ENCODE data around the gene C19orf85. TPM values are rescaled to one million over a fixed set of nuclear protein-coding genes. Genes with fewer than 3 reads are reported as not detected.
A peak's percentile ranks its signal among the peaks of the same experiment; 100 is the strongest.

Gene C19orf85
- total and polyA plus RNA-seq, 2 experiments from 2014 or later = 1.7 to 3.4 TPM

DNA sequence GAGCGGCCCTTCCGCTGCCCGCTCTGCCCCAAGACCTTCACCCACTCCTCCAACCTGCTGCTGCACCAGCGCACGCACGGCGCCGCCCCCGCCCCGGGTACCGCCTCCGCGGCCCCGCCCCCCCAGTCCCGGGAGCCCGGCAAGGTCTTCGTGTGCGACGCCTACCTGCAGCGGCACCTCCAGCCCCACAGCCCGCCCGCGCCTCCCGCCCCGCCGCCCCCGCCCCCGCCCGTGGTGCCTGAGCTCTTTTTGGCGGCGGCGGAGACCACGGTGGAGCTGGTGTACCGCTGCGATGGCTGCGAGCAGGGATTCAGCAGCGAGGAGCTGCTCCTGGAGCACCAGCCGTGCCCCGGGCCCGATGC, 17.2 kb upstream of the C19orf85 start:
- H3K36me3 Mint-ChIP-seq (ENCODE audit: low read depth) = peaks cover 9% of the 10 kb centered on the region; the same call in 2 of the 3 replicates
- peaks cover 14% of the 10 kb centered on the region for H3K27me3 Mint-ChIP-seq (ENCODE audit: insufficient read depth, low read depth, poor library complexity)
- no peaks in the 10 kb centered on the region for H3K36me3 ChIP-seq (ENCODE audit: insufficient read depth)
- peaks cover 3% of the 10 kb centered on the region; the same call in 2 of the 3 replicates for H3K9me3 Mint-ChIP-seq
- H2AFZ ChIP-seq = no peak overlapping the region
- peak overlapping the region; percentile 66; the same call in 1 of the 2 replicates for H3K4me2 ChIP-seq
- no peak overlapping the region for H3K27ac Mint-ChIP-seq
- peaks cover 33% of the 10 kb centered on the region for H3K4me1 Mint-ChIP-seq
- peaks cover 11% of the 10 kb centered on the region; the same call in 1 of the 2 replicates for H3K4me1 ChIP-seq (ENCODE audit: insufficient read depth)
- H3K27me3 ChIP-seq (ENCODE audit: insufficient read depth) = no peaks in the 10 kb centered on the region
- H3K4me3 Mint-ChIP-seq = peak overlapping the region; percentile 43; the same call in 2 of the 3 replicates
- TF ChIP-seq, protein P1, sequence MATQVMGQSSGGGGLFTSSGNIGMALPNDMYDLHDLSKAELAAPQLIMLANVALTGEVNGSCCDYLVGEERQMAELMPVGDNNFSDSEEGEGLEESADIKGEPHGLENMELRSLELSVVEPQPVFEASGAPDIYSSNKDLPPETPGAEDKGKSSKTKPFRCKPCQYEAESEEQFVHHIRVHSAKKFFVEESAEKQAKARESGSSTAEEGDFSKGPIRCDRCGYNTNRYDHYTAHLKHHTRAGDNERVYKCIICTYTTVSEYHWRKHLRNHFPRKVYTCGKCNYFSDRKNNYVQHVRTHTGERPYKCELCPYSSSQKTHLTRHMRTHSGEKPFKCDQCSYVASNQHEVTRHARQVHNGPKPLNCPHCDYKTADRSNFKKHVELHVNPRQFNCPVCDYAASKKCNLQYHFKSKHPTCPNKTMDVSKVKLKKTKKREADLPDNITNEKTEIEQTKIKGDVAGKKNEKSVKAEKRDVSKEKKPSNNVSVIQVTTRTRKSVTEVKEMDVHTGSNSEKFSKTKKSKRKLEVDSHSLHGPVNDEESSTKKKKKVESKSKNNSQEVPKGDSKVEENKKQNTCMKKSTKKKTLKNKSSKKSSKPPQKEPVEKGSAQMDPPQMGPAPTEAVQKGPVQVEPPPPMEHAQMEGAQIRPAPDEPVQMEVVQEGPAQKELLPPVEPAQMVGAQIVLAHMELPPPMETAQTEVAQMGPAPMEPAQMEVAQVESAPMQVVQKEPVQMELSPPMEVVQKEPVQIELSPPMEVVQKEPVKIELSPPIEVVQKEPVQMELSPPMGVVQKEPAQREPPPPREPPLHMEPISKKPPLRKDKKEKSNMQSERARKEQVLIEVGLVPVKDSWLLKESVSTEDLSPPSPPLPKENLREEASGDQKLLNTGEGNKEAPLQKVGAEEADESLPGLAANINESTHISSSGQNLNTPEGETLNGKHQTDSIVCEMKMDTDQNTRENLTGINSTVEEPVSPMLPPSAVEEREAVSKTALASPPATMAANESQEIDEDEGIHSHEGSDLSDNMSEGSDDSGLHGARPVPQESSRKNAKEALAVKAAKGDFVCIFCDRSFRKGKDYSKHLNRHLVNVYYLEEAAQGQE (IDR thresholded peaks at IDR 0.05; ENCODE audit: unreplicated experiment) = no peak
- no peak overlapping the region for H3K27ac ChIP-seq (ENCODE audit: low read depth)
- DNase-seq (ENCODE audit: low spot score) = no peak
- no peaks in the 10 kb centered on the region for H3K9me2 ChIP-seq (ENCODE audit: insufficient read depth)
- peaks cover 9% of the 10 kb centered on the region for H3K79me2 ChIP-seq (replicated peaks; ENCODE audit: insufficient read depth)
- H3K4me3 ChIP-seq = peak overlapping the region; percentile 44; the same call in 1 of the 2 replicates
- peak; percentile 18 for ATAC-seq
- H4K20me1 ChIP-seq (replicated peaks; ENCODE audit: insufficient read depth) = no peaks in the 10 kb centered on the region
- peaks cover 12% of the 10 kb centered on the region for H3F3A ChIP-seq (replicated peaks; ENCODE audit: low read depth)

DNA sequence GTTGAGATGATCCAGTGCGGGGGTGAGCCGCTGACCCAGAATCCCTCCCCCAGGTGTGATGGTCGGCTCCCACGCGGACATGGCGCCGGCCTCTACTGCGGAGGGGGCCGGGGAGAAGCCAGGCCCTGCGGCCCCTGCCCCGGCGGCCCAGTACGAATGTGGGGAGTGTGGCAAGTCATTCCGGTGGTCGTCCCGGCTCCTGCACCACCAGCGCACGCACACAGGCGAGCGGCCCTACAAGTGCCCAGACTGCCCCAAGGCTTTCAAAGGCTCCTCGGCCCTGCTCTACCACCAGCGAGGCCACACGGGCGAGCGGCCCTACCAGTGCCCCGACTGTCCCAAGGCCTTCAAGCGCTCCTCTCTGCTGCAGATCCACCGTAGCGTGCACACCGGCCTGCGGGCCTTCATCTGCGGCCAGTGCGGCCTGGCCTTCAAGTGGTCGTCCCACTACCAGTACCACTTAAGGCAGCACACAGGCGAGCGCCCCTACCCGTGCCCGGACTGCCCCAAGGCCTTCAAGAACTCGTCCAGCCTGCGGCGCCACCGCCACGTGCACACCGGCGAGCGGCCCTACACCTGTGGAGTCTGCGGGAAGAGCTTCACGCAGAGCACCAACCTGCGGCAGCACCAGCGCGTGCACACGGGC, 16.7 kb upstream of the C19orf85 start:
- no peak overlapping the region for H3K27ac Mint-ChIP-seq
- ATAC-seq (no peak), DNase-seq (ENCODE audit: low spot score) (no peak)
- no peak for TF ChIP-seq EZH2phosphoT487 (IDR thresholded peaks at IDR 0.05; ENCODE audit: unreplicated experiment)
- peak overlapping the region; percentile 64; the same call in 1 of the 2 replicates for H3K4me2 ChIP-seq
- H3F3A ChIP-seq (replicated peaks; ENCODE audit: low read depth) = peaks cover 12% of the 10 kb centered on the region; the same call in 1 of the 2 replicates
- peaks cover 14% of the 10 kb centered on the region for H3K27me3 Mint-ChIP-seq (ENCODE audit: insufficient read depth, low read depth, poor library complexity)
- peaks cover 3% of the 10 kb centered on the region; the same call in 2 of the 3 replicates for H3K9me3 Mint-ChIP-seq
- H3K27me3 ChIP-seq (ENCODE audit: insufficient read depth) = no peaks in the 10 kb centered on the region
- peak overlapping the region; percentile 41; the same call in 1 of the 2 replicates for H3K4me3 ChIP-seq
- peaks cover 32% of the 10 kb centered on the region for H3K4me1 Mint-ChIP-seq
- H3K27ac ChIP-seq (ENCODE audit: low read depth) = no peak overlapping the region
- H4K20me1 ChIP-seq (replicated peaks; ENCODE audit: insufficient read depth) = no peaks in the 10 kb centered on the region
- peaks cover 9% of the 10 kb centered on the region; the same call in 2 of the 3 replicates for H3K36me3 Mint-ChIP-seq (ENCODE audit: low read depth)
- peaks cover 11% of the 10 kb centered on the region; the same call in 1 of the 2 replicates for H3K4me1 ChIP-seq (ENCODE audit: insufficient read depth)
- no peaks in the 10 kb centered on the region for H3K9me2 ChIP-seq (ENCODE audit: insufficient read depth)
- H3K36me3 ChIP-seq (ENCODE audit: insufficient read depth) = no peaks in the 10 kb centered on the region
- peaks cover 9% of the 10 kb centered on the region for H3K79me2 ChIP-seq (replicated peaks; ENCODE audit: insufficient read depth)
- H3K4me3 Mint-ChIP-seq = peak overlapping the region; percentile 43; the same call in 2 of the 3 replicates
- no peak overlapping the region for H2AFZ ChIP-seq

DNA sequence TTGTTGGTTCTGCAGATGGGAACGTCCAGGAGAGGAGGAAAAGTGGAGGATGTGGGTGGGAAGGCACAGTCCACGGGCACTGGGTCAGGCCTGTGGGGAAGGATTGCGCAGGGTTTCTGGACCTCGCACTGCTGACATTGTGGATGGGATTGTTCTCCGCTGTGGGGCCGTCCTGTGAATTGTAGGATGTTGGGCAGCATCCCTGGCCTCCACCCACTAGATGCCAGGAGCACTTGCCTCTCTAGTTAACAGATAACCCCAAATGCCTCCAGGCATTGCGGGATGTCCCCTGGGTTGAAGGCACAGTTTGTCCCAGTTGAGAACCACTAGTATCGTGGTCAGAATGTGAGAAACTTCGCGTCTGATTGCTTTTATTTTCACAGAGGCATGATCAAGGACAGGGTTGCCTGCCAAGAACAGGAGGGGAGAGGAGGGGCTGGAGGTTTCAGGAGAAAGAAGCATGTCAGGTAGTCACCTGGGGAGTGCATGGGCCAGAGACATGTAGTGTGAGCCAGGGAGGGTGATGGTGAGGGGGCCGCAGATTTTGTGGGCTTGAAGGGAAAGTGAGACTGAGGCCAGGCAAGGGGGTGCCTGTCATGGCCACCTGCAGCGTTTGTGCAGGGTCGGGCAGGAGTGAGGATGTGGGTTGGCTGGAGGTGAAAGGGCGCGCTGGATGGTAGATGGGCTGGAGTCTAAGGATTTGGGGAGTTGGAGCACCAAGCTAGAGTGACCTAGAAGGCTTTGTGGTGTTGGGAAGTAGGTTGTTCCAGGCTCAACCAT, 15.1 kb upstream of the C19orf85 start:
- H3K9me2 ChIP-seq (ENCODE audit: insufficient read depth) = no peaks in the 10 kb centered on the region
- no peaks in the 10 kb centered on the region for H4K20me1 ChIP-seq (replicated peaks; ENCODE audit: insufficient read depth)
- peaks cover 3% of the 10 kb centered on the region; the same call in 2 of the 3 replicates for H3K9me3 Mint-ChIP-seq
- peaks cover 17% of the 10 kb centered on the region for H3K27me3 Mint-ChIP-seq (ENCODE audit: insufficient read depth, low read depth, poor library complexity)
- H3K4me1 Mint-ChIP-seq = peaks cover 33% of the 10 kb centered on the region
- no peak overlapping the region for H3K4me2 ChIP-seq
- H3K27me3 ChIP-seq (ENCODE audit: insufficient read depth) = no peaks in the 10 kb centered on the region
- H3K36me3 ChIP-seq (ENCODE audit: insufficient read depth) = no peaks in the 10 kb centered on the region
- H2AFZ ChIP-seq = no peak overlapping the region
- ATAC-seq (no peak), DNase-seq (ENCODE audit: low spot score) (no peak)
- peaks cover 7% of the 10 kb centered on the region; the same call in 1 of the 2 replicates for H3K4me1 ChIP-seq (ENCODE audit: insufficient read depth)
- no peak overlapping the region for H3K27ac Mint-ChIP-seq
- H3K4me3 ChIP-seq = no peak overlapping the region
- H3K79me2 ChIP-seq (replicated peaks; ENCODE audit: insufficient read depth) = peaks cover 9% of the 10 kb centered on the region
- peaks cover 9% of the 10 kb centered on the region; the same call in 2 of the 3 replicates for H3K36me3 Mint-ChIP-seq (ENCODE audit: low read depth)
- H3K27ac ChIP-seq (ENCODE audit: low read depth) = no peak overlapping the region
- H3F3A ChIP-seq (replicated peaks; ENCODE audit: low read depth) = peaks cover 17% of the 10 kb centered on the region; the same call in 1 of the 2 replicates
- peak overlapping the region; percentile 6; the same call in 1 of the 3 replicates for H3K4me3 Mint-ChIP-seq
- TF ChIP-seq, protein P2, sequence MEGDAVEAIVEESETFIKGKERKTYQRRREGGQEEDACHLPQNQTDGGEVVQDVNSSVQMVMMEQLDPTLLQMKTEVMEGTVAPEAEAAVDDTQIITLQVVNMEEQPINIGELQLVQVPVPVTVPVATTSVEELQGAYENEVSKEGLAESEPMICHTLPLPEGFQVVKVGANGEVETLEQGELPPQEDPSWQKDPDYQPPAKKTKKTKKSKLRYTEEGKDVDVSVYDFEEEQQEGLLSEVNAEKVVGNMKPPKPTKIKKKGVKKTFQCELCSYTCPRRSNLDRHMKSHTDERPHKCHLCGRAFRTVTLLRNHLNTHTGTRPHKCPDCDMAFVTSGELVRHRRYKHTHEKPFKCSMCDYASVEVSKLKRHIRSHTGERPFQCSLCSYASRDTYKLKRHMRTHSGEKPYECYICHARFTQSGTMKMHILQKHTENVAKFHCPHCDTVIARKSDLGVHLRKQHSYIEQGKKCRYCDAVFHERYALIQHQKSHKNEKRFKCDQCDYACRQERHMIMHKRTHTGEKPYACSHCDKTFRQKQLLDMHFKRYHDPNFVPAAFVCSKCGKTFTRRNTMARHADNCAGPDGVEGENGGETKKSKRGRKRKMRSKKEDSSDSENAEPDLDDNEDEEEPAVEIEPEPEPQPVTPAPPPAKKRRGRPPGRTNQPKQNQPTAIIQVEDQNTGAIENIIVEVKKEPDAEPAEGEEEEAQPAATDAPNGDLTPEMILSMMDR (conservative IDR thresholded peaks at IDR 0.05; ENCODE audit: low read depth in 2 of 2) = no peak
- TF ChIP-seq EZH2phosphoT487 (IDR thresholded peaks at IDR 0.05; ENCODE audit: unreplicated experiment) (no peak), EZH2 (IDR thresholded peaks at IDR 0.05; ENCODE audit: low read depth, unreplicated experiment) (no peak), ZNF331 (CRISPR knock-in tag; IDR thresholded peaks at IDR 0.05; ENCODE audit: low read depth) (no peak), ZNF114 (CRISPR knock-in tag; IDR thresholded peaks at IDR 0.05) (no peak)
- TF ChIP-seq, protein P1 (IDR thresholded peaks at IDR 0.05; ENCODE audit: unreplicated experiment) = no peak
